ENCODE results near the gene DGKI. TPM values are rescaled to one million over a fixed set of nuclear protein-coding genes. Genes with fewer than 3 reads are reported as not detected.

Gene DGKI
- polyA plus RNA-seq, 1 experiment: 1.4 TPM

- DNase-seq (ENCODE audit: low read depth): no peak
- CTCF ChIA-PET: interaction anchor here (0.6 kb wide), 1 partner anchor 30 kb away, joined by 3 read pairs; no protein-coding TSS in a partner anchor
- POLR2A ChIA-PET: no interaction called here
- Histone ChIP-seq H3K27me3 (ENCODE audit: control insufficient read depth, insufficient read depth, low read length) (no peaks in the 10 kb centered on the region), H3K4me3 (ENCODE audit: low read depth, low read length) (no peak overlapping the region), H3K36me3 (ENCODE audit: control insufficient read depth, insufficient read depth, low read length) (no peaks in the 10 kb centered on the region)
- no peak for TF ChIP-seq CTCF (IDR thresholded peaks at IDR 0.05; ENCODE audit: insufficient read depth, low read depth, low read length)
Observed at GRCh38 chr7:137694405-137694804, 152.4 kb downstream of the DGKI start.

GRCh38 chr7:137692399-137692798 is 154.4 kb downstream of the DGKI start:
- no peaks in the 10 kb centered on the region for H3K27me3 ChIP-seq (ENCODE audit: control insufficient read depth, insufficient read depth, low read length)
- no peak for DNase-seq (ENCODE audit: low read depth)
- CTCF ChIA-PET: no interaction called here
- POLR2A ChIA-PET: no interaction called here
- H3K4me3 ChIP-seq (ENCODE audit: low read depth, low read length): no peak overlapping the region
- no peaks in the 10 kb centered on the region for H3K36me3 ChIP-seq (ENCODE audit: control insufficient read depth, insufficient read depth, low read length)
- no peak for TF ChIP-seq CTCF (IDR thresholded peaks at IDR 0.05; ENCODE audit: insufficient read depth, low read depth, low read length)

- no peak for TF ChIP-seq CTCF (IDR thresholded peaks at IDR 0.05; ENCODE audit: insufficient read depth, low read depth, low read length)
- H3K36me3 ChIP-seq (ENCODE audit: control insufficient read depth, insufficient read depth, low read length): no peaks in the 10 kb centered on the region
- no peaks in the 10 kb centered on the region for H3K27me3 ChIP-seq (ENCODE audit: control insufficient read depth, insufficient read depth, low read length)
- DNase-seq (ENCODE audit: low read depth): no peak
- ChIA-PET POLR2A (no interaction called here), CTCF (interaction anchor here (1.5 to 1.6 kb wide), 2 partner anchors 15 to 36 kb away, joined by 3 read pairs; no protein-coding TSS in a partner anchor)
- no peak overlapping the region for H3K4me3 ChIP-seq (ENCODE audit: low read depth, low read length)
Observed at GRCh38 chr7:137691566-137691965, 155.2 kb downstream of the DGKI start.

GRCh38 chr7:137690635-137691034 is 156.1 kb downstream of the DGKI start:
- TF ChIP-seq CTCF (IDR thresholded peaks at IDR 0.05; ENCODE audit: insufficient read depth, low read depth, low read length): no peak
- CTCF ChIA-PET: interaction anchor here (0.6 to 1.6 kb wide), 4 partner anchors 14 to 347 kb away, joined by 3 to 4 read pairs (median 3); no protein-coding TSS in a partner anchor

GRCh38 chr7:137689761-137690160 is 157.0 kb downstream of the DGKI start:
- H3K36me3 ChIP-seq (ENCODE audit: control insufficient read depth, insufficient read depth, low read length): no peaks in the 10 kb centered on the region
- H3K4me3 ChIP-seq (ENCODE audit: low read depth, low read length): no peak overlapping the region
- no peak for TF ChIP-seq CTCF (IDR thresholded peaks at IDR 0.05; ENCODE audit: insufficient read depth, low read depth, low read length)
- ChIA-PET POLR2A (no interaction called here), CTCF (interaction anchor here (0.7 kb wide), 2 partner anchors 8 to 34 kb away, joined by 3 read pairs; no protein-coding TSS in a partner anchor)
- no peak for DNase-seq (ENCODE audit: low read depth)
- H3K27me3 ChIP-seq (ENCODE audit: control insufficient read depth, insufficient read depth, low read length): no peaks in the 10 kb centered on the region

More at GRCh38 chr7:137690635-137691034, 156.1 kb downstream of the DGKI start:
- Histone ChIP-seq H3K36me3 (ENCODE audit: control insufficient read depth, insufficient read depth, low read length) (no peaks in the 10 kb centered on the region), H3K4me3 (ENCODE audit: low read depth, low read length) (no peak overlapping the region), H3K27me3 (ENCODE audit: control insufficient read depth, insufficient read depth, low read length) (no peaks in the 10 kb centered on the region)
- DNase-seq (ENCODE audit: low read depth): no peak
- POLR2A ChIA-PET: no interaction called here
